ENCODE measurements around the gene CLDN16. TPM values are rescaled to one million over a fixed set of nuclear protein-coding genes. Genes with fewer than 3 reads are reported as not detected.

Gene CLDN16
- polyA plus RNA-seq, 3 donors, result not detected

- no peak for DNase-seq
- no peak overlapping the region for H2AFZ ChIP-seq (ENCODE audit: insufficient read depth, low read depth, low read length, poor library complexity, severe bottlenecking)
- H3K79me2 ChIP-seq (ENCODE audit: insufficient read depth, low read length), result no peaks in the 10 kb centered on the region
- no CpG with 5 or more reads among the region's 2 CpGs for WGBS (ENCODE audit: insufficient coverage)
- Mint-ChIP-seq H3K27me3 (ENCODE audit: low read depth in 3 of 3) (no peaks in the 10 kb centered on the region), H3K4me3 (no peak overlapping the region), H3K36me3 (no peaks in the 10 kb centered on the region), H3K27ac (no peak overlapping the region), H3K4me1 (no peaks in the 10 kb centered on the region), H3K9me3 (peaks cover 0 to 2% (median 0%) of the 10 kb centered on the region in 7 donors)
- H3K36me3 ChIP-seq (replicated peaks in 1 of 2; ENCODE audit: control insufficient read depth in 1 of 2, insufficient read depth in 2 of 2, low read length in 2 of 2), result no peaks in the 10 kb centered on the region
- no peaks in the 10 kb centered on the region for H4K20me1 ChIP-seq (ENCODE audit: insufficient read depth, low read length)
- no peaks in the 10 kb centered on the region for H3K27me3 ChIP-seq (ENCODE audit: control insufficient read depth in 2 of 2, insufficient read depth in 2 of 2, low read length in 2 of 2)
- H3K4me2 ChIP-seq (replicated peaks; ENCODE audit: extremely low read depth, low read length, poor library complexity, severe bottlenecking), result no peak overlapping the region
- H3K4me3 ChIP-seq (replicated peaks in 1 of 3; ENCODE audit: low read depth in 2 of 3, low read length in 3 of 3), result no peak overlapping the region
- H3K9me3 ChIP-seq (replicated peaks in 1 of 2; ENCODE audit: control insufficient read depth in 1 of 2, insufficient read depth in 1 of 2, low read length in 2 of 2), result no peaks in the 10 kb centered on the region
- no peak overlapping the region for H3K27ac ChIP-seq (ENCODE audit: low read depth in 1 of 2, low read length in 2 of 2)
- no peak overlapping the region for H3K9ac ChIP-seq (ENCODE audit: insufficient read depth, low read length, poor library complexity, severe bottlenecking)
- TF ChIP-seq, protein P1, sequence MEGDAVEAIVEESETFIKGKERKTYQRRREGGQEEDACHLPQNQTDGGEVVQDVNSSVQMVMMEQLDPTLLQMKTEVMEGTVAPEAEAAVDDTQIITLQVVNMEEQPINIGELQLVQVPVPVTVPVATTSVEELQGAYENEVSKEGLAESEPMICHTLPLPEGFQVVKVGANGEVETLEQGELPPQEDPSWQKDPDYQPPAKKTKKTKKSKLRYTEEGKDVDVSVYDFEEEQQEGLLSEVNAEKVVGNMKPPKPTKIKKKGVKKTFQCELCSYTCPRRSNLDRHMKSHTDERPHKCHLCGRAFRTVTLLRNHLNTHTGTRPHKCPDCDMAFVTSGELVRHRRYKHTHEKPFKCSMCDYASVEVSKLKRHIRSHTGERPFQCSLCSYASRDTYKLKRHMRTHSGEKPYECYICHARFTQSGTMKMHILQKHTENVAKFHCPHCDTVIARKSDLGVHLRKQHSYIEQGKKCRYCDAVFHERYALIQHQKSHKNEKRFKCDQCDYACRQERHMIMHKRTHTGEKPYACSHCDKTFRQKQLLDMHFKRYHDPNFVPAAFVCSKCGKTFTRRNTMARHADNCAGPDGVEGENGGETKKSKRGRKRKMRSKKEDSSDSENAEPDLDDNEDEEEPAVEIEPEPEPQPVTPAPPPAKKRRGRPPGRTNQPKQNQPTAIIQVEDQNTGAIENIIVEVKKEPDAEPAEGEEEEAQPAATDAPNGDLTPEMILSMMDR (IDR thresholded peaks at IDR 0.05), result no peak
- H3K4me1 ChIP-seq (ENCODE audit: control insufficient read depth in 1 of 2, insufficient read depth in 2 of 2, low read length in 2 of 2), result no peaks in the 10 kb centered on the region
- intact Hi-C loops (cut with micrococcal nuclease), result no loop called here
Measured at GRCh38 chr3:190371152-190371551, 16.8 kb upstream of the CLDN16 start.

GRCh38 chr3:190375246-190375645 is 12.7 kb upstream of the CLDN16 start:
- Mint-ChIP-seq H3K4me1 (no peaks in the 10 kb centered on the region), H3K27ac (no peak overlapping the region), H3K27me3 (ENCODE audit: low read depth in 3 of 3) (no peaks in the 10 kb centered on the region), H3K4me3 (no peak overlapping the region), H3K36me3 (no peaks in the 10 kb centered on the region), H3K9me3 (peaks cover 0 to 2% (median 0%) of the 10 kb centered on the region in 7 donors)
- no peak overlapping the region for H3K9ac ChIP-seq (ENCODE audit: insufficient read depth, low read length, poor library complexity, severe bottlenecking)
- no peaks in the 10 kb centered on the region for H3K4me1 ChIP-seq (ENCODE audit: control insufficient read depth in 1 of 2, insufficient read depth in 2 of 2, low read length in 2 of 2)
- H2AFZ ChIP-seq (ENCODE audit: insufficient read depth, low read depth, low read length, poor library complexity, severe bottlenecking), result no peak overlapping the region
- H3K4me3 ChIP-seq (replicated peaks in 1 of 3; ENCODE audit: low read depth in 2 of 3, low read length in 3 of 3), result no peak overlapping the region
- H3K79me2 ChIP-seq (ENCODE audit: insufficient read depth, low read length), result no peaks in the 10 kb centered on the region
- H3K27ac ChIP-seq (ENCODE audit: low read depth in 1 of 2, low read length in 2 of 2), result no peak overlapping the region
- intact Hi-C loops (cut with micrococcal nuclease), result no loop called here
- H3K4me2 ChIP-seq (replicated peaks; ENCODE audit: extremely low read depth, low read length, poor library complexity, severe bottlenecking), result no peak overlapping the region
- DNase-seq, result no peak
- H3K9me3 ChIP-seq (replicated peaks in 1 of 2; ENCODE audit: control insufficient read depth in 1 of 2, insufficient read depth in 1 of 2, low read length in 2 of 2), result no peaks in the 10 kb centered on the region
- TF ChIP-seq, protein P1 (IDR thresholded peaks at IDR 0.05), result no peak
- no peaks in the 10 kb centered on the region for H3K36me3 ChIP-seq (replicated peaks in 1 of 2; ENCODE audit: control insufficient read depth in 1 of 2, insufficient read depth in 2 of 2, low read length in 2 of 2)
- no peaks in the 10 kb centered on the region for H4K20me1 ChIP-seq (ENCODE audit: insufficient read depth, low read length)
- H3K27me3 ChIP-seq (ENCODE audit: control insufficient read depth in 2 of 2, insufficient read depth in 2 of 2, low read length in 2 of 2), result no peaks in the 10 kb centered on the region
